ENCODE results near the gene GID4. TPM values are rescaled to one million over a fixed set of nuclear protein-coding genes. Genes with fewer than 3 reads are reported as not detected.

The GID4 gene
- total RNA-seq, 1 donor from 2014 or later = 8.3 TPM

GRCh38 chr17:18004345-18004744 is 34.9 kb upstream of the GID4 start:
- peaks cover 0 to 11% of the 10 kb centered on the region in 2 donors for H3K36me3 ChIP-seq
- DNase-seq (ENCODE audit: low spot score in 2 of 2) = no peak
- intact Hi-C loops (cut with DNase I) = no loop called here
- no peaks in the 10 kb centered on the region for H3K4me1 ChIP-seq
- no peaks in the 10 kb centered on the region for H3K9me3 ChIP-seq
- no peaks in the 10 kb centered on the region for H3K27me3 ChIP-seq
- H3K4me3 ChIP-seq = no peak overlapping the region
- no peak overlapping the region for H3K27ac ChIP-seq
- TF ChIP-seq CTCF (IDR thresholded peaks at IDR 0.05) = no peak

- H3K4me1 ChIP-seq = no peaks in the 10 kb centered on the region
- H3K36me3 ChIP-seq = peaks cover 0 to 11% of the 10 kb centered on the region in 2 donors
- intact Hi-C loops (cut with DNase I) = no loop called here
- no peak overlapping the region for H3K27ac ChIP-seq
- DNase-seq (ENCODE audit: low spot score in 2 of 2) = no peak
- TF ChIP-seq CTCF (IDR thresholded peaks at IDR 0.05) = no peak
- no peak overlapping the region for H3K4me3 ChIP-seq
- H3K9me3 ChIP-seq = no peaks in the 10 kb centered on the region
- H3K27me3 ChIP-seq = no peaks in the 10 kb centered on the region
Observed at GRCh38 chr17:18004884-18005305, 34.3 kb upstream of the GID4 start.

GRCh38 chr17:18005496-18005895 is 33.7 kb upstream of the GID4 start:
- DNase-seq (ENCODE audit: low spot score in 2 of 2) = no peak
- intact Hi-C loops (cut with DNase I) = no loop called here
- Histone ChIP-seq H3K36me3 (peaks cover 0 to 11% of the 10 kb centered on the region in 2 donors), H3K27me3 (no peaks in the 10 kb centered on the region), H3K9me3 (no peaks in the 10 kb centered on the region), H3K4me3 (no peak overlapping the region), H3K27ac (no peak overlapping the region), H3K4me1 (no peaks in the 10 kb centered on the region)
- TF ChIP-seq CTCF (IDR thresholded peaks at IDR 0.05) = no peak

GRCh38 chr17:18006495-18007239 is 32.5 kb upstream of the GID4 start:
- Histone ChIP-seq H3K36me3 (peaks cover 0 to 11% of the 10 kb centered on the region in 2 donors), H3K4me1 (no peaks in the 10 kb centered on the region), H3K9me3 (no peaks in the 10 kb centered on the region), H3K27me3 (no peaks in the 10 kb centered on the region), H3K27ac (no peak overlapping the region), H3K4me3 (no peak overlapping the region)
- no peak for TF ChIP-seq CTCF (IDR thresholded peaks at IDR 0.05)
- DNase-seq (ENCODE audit: low spot score in 2 of 2) = no peak
- intact Hi-C loops (cut with DNase I) = no loop called here

GRCh38 chr17:18008496-18009268 is 30.5 kb upstream of the GID4 start:
- intact Hi-C loops (cut with DNase I) = no loop called here
- TF ChIP-seq CTCF (IDR thresholded peaks at IDR 0.05) = no peak
- Histone ChIP-seq H3K27me3 (no peaks in the 10 kb centered on the region), H3K9me3 (no peaks in the 10 kb centered on the region), H3K36me3 (peaks cover 0 to 11% of the 10 kb centered on the region in 2 donors), H3K27ac (no peak overlapping the region), H3K4me3 (no peak overlapping the region), H3K4me1 (no peaks in the 10 kb centered on the region)
- no peak for DNase-seq (ENCODE audit: low spot score in 2 of 2)

Measured in ascending aorta (tissue), 2 donors.